HG03354 (cell line): Measurements from ENCODE around the gene AGBL1.
"Not testable (repeated sequence)": the region's sequence is repeated elsewhere in the genome, so short reads cannot be mapped to it uniquely, and the experiment has no call there.

Source experiments
- ATAC-seq: cut with Tn5 transposase; IDR thresholded peaks from one replicate; pipeline ENCODE4 v1.9.1; 2021; ENCODE audit warnings: mild to moderate bottlenecking; ENCODE audit not compliant: unreplicated experiment, poor library complexity, severe bottlenecking

The AGBL1 gene

GRCh38 chr15:86935841-86936240 is 856.2 kb downstream of the AGBL1 start:
- no peak for ATAC-seq

DNA sequence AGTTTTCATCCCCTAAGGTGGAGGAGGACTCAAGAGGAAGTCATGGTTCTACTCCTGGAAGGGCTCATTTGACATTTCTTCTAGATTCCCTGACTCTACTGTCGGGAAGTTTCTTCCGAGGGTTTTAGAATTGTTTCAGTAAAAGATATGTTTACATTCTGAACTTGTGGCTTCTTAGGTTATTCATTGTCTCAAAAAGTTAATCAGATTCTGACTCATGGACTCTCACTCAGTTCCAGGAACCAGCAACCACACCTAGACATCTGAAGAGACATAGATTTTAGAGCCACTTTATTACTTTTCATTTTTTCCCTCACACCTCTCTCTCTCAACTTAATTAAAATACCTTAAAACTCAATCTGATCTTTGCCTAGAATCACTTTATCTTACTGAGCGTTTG is 862.6 kb downstream of the AGBL1 start:
- ATAC-seq = no peak

GRCh38 chr15:86948719-86949118 is 869.0 kb downstream of the AGBL1 start:
- ATAC-seq = no peak

- no peak for ATAC-seq
Measured at GRCh38 chr15:86959254-86959653, 879.6 kb downstream of the AGBL1 start.

DNA sequence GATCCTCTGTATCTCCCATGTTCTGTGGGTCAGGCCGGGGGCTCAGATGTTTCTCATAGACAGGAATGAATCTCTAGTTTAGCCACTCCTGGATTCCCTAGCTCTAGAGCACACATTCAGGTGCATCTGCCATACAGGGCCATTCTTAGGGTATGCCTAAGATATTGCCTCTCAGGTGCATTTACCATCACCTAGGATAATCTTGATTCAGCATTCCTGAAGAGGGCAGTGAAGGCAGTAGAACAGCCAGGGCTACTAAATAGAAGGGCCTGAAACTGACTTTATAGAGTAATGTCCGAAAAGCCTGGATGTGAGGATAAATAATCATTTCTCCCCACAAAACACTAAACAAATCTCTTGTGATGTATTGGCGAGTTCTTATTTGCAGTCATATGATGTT is 882.0 kb downstream of the AGBL1 start:
- no peak for ATAC-seq

DNA sequence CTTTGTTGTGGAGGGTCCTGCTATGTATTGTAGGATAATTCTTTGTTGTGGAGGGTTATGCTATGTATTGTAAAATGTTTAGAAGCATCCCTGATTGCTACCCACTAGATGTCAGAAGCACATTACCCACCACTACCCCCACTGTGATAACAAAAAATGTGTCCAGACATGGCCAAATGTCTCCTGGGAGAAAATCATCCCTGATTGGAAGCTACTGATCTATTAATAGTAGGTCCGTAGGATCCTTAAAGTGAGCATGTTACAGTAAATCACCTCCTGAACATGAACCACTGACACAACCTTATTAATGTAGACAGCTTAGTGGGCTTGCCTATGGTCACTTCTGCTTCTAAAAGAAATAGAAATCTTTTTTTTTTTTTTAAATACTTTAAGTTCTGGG is 884.6 kb downstream of the AGBL1 start:
- ATAC-seq = no peak

DNA sequence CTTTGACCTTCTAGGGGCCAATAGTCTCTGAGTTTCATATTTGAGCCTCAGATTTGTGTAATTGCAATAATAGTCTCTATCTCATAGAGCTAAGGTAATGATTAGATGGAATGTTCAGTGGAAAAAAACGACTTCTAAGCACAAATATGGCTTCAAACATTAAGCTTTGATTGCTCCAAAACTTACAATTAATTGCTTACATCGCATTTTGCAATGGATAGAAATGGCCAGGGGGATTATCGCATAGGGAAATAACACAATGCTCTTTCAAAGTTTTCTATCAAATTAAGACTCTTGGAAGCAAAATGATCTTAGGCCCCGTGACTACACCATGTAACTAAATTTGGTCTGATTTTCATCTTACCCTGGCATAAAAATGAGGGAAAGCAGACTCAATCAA is 888.6 kb downstream of the AGBL1 start:
- ATAC-seq = no peak

DNA sequence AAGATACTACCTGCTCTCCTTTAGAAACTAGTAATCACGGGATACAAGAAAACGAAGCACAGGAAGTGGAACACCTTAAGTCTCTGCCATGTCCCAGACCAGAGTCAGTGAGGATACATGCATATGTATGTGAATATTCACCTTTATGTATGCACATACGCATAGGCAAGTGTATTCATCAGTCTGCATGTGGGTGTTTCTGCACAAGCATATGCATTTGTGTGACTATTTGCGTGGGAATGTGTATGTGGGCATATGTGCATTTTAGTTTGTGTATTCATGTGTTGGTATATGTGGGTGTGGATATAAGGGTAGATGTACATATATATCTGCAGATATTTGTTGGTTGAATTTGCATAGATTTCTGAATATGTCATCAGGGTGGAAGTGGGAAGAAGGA is 889.7 kb downstream of the AGBL1 start:
- ATAC-seq = no peak

DNA sequence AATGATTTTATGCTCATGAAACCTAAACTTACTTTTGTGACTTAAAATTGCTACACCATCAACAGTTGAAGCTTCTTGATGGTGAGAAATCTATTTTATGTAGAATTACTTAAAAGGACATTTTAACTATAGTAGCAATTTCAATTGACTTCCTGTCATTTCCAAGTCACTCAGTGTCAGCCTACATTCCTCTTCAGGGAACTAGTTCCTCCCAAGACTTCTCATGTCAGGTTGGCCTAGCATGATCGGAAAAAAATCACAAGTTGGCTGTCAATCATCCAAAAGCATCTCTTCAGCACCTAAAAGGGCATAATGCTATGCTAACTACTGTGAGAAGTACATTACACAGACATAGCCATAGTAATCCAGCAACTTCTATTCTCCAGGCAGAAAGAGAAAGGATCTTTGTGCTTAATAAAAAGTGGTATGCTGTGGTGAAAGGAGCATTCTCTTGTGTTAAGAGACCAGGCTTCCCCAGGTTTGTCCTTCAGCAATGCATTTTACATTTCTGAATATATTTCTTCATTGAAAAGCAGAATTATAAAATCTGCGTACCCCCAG is 893.7 kb downstream of the AGBL1 start:
- no peak for ATAC-seq

DNA sequence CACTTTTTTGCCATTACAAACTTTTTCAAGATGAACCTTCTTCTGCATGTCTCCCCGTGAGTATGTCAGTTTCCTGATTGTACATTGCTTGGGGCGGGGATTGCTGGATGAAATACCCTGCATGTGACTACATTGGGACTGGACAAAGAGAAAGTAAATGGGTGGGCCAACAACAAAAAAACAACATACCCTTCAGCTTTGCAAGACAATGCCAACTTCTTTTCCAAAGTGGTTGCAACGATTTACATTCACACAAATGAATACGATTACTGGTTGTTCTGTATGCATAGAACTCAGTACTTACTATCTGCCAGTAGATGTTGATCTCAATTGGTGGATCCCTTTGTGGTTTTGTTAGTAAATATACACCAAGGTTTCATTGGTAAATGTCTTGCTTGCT is 908.4 kb downstream of the AGBL1 start:
- ATAC-seq = no peak

- ATAC-seq = no peak
Measured at GRCh38 chr15:87021751-87022150, 942.1 kb downstream of the AGBL1 start.

DNA sequence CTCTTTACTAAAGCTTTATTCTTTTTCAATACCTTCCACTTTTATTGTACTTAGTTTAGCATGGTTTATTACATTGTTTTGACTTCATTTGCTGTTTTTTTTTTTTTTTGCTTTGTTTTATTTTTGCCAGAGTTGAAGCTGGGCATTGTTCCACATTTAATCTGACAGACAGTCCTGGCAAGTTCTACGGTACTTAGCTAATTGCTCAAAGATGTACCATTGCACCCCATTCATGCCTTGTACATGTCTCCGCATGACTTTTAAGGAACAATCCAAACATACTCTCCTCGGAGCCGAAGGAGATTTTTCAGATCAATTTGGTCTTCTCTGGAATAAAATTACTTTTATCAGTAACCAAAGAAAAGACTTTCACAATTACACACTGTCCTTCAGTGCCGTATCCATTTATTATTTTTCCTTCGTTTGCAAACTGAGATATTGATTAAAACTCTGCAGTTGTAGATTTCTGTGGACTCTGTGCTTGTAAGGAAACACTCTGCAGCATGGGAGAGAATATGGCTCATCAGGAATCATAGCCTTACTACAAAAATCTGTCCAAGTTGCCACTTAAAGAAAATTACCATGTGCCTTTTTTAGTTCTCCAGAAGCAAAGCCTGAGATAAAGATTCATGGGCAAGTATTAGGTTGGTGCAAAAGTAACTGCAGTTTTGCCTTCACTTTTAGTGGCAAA is 952.0 kb downstream of the AGBL1 start:
- no peak for ATAC-seq

DNA sequence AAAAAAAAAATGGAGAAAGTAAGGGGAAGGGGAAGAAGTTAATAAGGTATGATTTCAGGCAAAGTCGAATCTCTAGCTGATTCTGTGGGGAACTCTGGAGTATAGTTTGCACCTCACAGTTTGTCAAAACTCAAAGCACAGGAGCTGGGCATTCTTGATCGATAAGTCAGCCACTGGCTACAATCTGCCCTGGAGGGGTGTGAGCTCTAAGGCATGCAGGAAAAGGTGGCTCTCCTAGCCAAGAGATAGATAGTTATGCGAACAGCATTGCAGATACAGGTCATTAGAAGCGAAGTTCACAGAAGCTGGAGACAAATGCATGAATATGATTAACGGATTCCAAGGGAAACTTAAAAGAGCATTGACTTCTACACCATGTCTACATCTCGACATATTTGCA is 952.6 kb downstream of the AGBL1 start:
- ATAC-seq = no peak

- ATAC-seq = no peak
Measured at GRCh38 chr15:87033056-87033455, 953.4 kb downstream of the AGBL1 start.

GRCh38 chr15:87034886-87035285 is 955.2 kb downstream of the AGBL1 start:
- no peak for ATAC-seq

GRCh38 chr15:87038404-87038803 is 958.7 kb downstream of the AGBL1 start:
- ATAC-seq = no peak

DNA sequence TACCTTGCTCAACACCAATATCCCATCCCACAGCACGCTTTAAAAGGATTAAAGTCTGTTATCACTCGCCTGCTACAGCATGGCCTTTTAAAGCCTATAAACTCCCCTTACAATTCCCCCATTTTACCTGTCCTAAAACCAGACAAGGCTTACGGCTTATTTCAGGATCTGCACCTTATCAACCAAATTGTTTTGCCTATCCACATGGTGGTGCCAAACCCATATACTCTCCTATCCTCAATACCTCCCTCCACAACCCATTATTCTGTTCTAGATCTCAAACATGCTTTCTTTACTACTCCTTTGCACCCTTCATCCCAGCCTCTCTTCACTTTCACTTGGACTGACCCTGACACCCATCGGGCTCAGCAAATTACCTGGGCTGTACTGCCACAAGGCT is 962.9 kb downstream of the AGBL1 start:
- ATAC-seq = not testable (repeated sequence)

DNA sequence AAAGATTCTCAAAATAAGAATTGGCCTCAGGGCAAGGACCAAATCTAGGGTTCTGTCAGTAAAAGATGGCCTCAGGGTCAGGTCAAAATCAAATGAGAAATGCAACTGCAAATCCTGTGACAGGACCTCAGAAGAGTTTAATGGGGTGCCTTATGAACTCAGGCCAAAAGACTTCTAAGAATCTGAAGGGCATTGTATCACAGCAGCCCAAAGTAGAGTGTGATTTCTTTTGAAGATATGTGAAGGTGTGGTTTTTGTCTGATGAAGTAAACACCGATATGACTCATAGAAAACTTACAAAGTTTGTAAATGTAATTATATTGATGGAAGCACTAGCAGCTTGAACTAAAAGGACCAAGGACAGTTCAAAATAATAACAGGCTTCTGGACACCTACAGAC is 966.1 kb downstream of the AGBL1 start:
- no peak for ATAC-seq

DNA sequence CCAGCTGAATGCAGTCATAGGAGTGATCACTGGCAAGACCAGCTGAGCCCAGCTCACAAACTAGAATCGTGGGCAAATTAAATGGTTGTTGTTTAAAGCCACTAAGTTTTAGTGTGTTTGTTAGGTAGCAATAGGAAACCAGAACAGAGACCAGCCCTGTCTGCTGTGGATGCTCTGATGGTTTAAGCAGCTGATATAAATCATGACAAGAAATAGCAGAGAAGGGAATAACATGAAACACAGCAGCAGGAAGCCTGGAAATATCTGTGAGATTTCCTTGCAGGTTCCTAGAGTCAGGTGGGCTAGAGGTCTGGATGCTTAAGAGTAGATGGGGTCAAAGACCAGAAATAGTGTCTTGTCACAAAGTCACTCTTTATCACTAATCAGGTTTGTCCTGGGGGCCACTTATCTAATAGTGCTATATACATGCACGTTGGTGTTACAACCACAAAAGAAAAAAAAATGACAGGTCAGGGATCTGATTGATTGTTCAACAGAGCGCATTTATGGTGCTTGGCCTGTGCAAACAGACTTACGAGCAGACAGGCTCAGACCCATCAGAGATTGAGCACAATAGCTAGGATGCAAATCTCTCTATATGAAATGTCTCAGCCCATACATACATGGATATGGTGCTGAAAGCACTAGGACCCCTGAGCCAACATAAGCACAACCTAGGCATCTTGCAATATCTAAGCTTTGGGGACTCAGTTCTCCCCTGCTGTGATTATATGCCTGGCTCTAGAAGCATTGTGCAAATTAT is 967.7 kb downstream of the AGBL1 start:
- no peak for ATAC-seq
